Gastroesophageal sphincter (tissue), 3 donors: ENCODE data around the gene KLHL29.

Experiments used
- CTCF ChIP-seq, 4 experiments: fragments of 200-600 bp in 2 of 4; fragments of 450-650 bp in 2 of 4; sonication (generic) in 1 of 4; IDR thresholded peaks; one replicate each; pipeline ENCODE4 v1.5.1; 2017 to 2019; ENCODE audit warnings: antibody characterized with exemption in 4 of 4, mild to moderate bottlenecking in 2 of 4, moderate library complexity in 2 of 4
- EP300 ChIP-seq: sonication (generic); formaldehyde crosslinking; IDR thresholded peaks from one replicate; pipeline ENCODE4 v1.6.1; 2017; ENCODE audit warnings: antibody characterized with exemption, mild to moderate bottlenecking
- POLR2A ChIP-seq, 2 donors: fragments of 450-650 bp; IDR thresholded peaks; one replicate each; pipeline ENCODE4 v1.6.1; 2017; ENCODE audit warnings: antibody characterized with exemption in 2 of 2, mild to moderate bottlenecking in 2 of 2, moderate library complexity in 1 of 2
- POLR2AphosphoS5 ChIP-seq: sonication (generic); formaldehyde crosslinking; IDR thresholded peaks from one replicate; pipeline ENCODE4 v1.6.1; 2017; ENCODE audit warnings: antibody characterized with exemption

GRCh38 chr2:23549821-23550530 is 165.0 kb downstream of the KLHL29 start:
- TF ChIP-seq CTCF (IDR thresholded peaks at IDR 0.05): no peak
- TF ChIP-seq POLR2A (IDR thresholded peaks at IDR 0.05): no peak
- no peak for TF ChIP-seq EP300
- no peak for TF ChIP-seq POLR2AphosphoS5
